Activated effector memory CD4-positive, alpha-beta T cell treated with Interleukin-2 at 50 U/mL for 16 hours (primary cell): ENCODE results near the gene IARS1.
A peak's percentile ranks its signal among the peaks of the same experiment; 100 is the strongest.

ENCODE experiments used
- DNase-seq: peaks from one replicate; pipeline ENCODE4 v3.0.0-alpha.2; 2020

Gene IARS1

GRCh38 chr9:92295240-92295790 lies 1.8 kb upstream of the IARS1 start:
- DNase-seq = no peak

GRCh38 chr9:92294297-92294676 lies 790 bp upstream of the IARS1 start:
- peak; percentile 5 for DNase-seq

- no peak for DNase-seq
Measured at GRCh38 chr9:92293075-92293354, 482 bp downstream of the IARS1 start.

- DNase-seq = no peak
Measured at GRCh38 chr9:92292338-92293074, 991 bp downstream of the IARS1 start.

- DNase-seq = no peak
Measured at GRCh38 chr9:92291577-92291976, 1.9 kb downstream of the IARS1 start.

GRCh38 chr9:92290785-92291429 lies 2.6 kb downstream of the IARS1 start:
- DNase-seq = no peak

GRCh38 chr9:92289708-92290390 lies 3.6 kb downstream of the IARS1 start:
- DNase-seq = no peak

- no peak for DNase-seq
Measured at GRCh38 chr9:92279302-92279701, 14.2 kb downstream of the IARS1 start.

GRCh38 chr9:92278110-92278509 lies 15.4 kb downstream of the IARS1 start:
- no peak for DNase-seq

GRCh38 chr9:92276331-92277032 lies 17.0 kb downstream of the IARS1 start:
- DNase-seq = no peak

GRCh38 chr9:92275541-92275940 lies 18.0 kb downstream of the IARS1 start:
- DNase-seq = no peak

- DNase-seq = no peak
Measured at GRCh38 chr9:92270511-92270910, 23.0 kb downstream of the IARS1 start.

- no peak for DNase-seq
Measured at GRCh38 chr9:92266486-92266885, 27.0 kb downstream of the IARS1 start.

- DNase-seq = no peak
Measured at GRCh38 chr9:92265154-92265553, 28.3 kb downstream of the IARS1 start.

GRCh38 chr9:92263131-92263530 lies 30.4 kb downstream of the IARS1 start:
- DNase-seq = no peak

- DNase-seq = no peak
Measured at GRCh38 chr9:92257327-92257726, 36.2 kb downstream of the IARS1 start.

- no peak for DNase-seq
Measured at GRCh38 chr9:92254381-92255337, 38.8 kb downstream of the IARS1 start.

GRCh38 chr9:92253656-92254055 lies 39.8 kb downstream of the IARS1 start:
- no peak for DNase-seq

GRCh38 chr9:92247981-92248380 lies 45.5 kb downstream of the IARS1 start:
- no peak for DNase-seq

GRCh38 chr9:92247296-92247695 lies 46.2 kb downstream of the IARS1 start:
- DNase-seq = no peak

- no peak for DNase-seq
Measured at GRCh38 chr9:92245005-92245797, 48.3 kb downstream of the IARS1 start.
